MM.1S (cell line): ENCODE data around the gene ETV6.

Experiments
- EZH2 ChIP-seq: fragments of 300-600 bp; sonication (generic); optimal IDR thresholded peaks from 2 replicates; pipeline ENCODE3; 2017; ENCODE audit warnings: low read depth, mild to moderate bottlenecking, antibody characterized with exemption, low read length, mixed read lengths
- TF ChIP-seq, protein P1 (sequence below): fragments of 300-600 bp; sonication (generic); IDR thresholded peaks from 2 replicates; pipeline ENCODE4 v1.5.1; 2016; ENCODE audit warnings: antibody characterized with exemption, low read length, mixed read lengths

DNA sequence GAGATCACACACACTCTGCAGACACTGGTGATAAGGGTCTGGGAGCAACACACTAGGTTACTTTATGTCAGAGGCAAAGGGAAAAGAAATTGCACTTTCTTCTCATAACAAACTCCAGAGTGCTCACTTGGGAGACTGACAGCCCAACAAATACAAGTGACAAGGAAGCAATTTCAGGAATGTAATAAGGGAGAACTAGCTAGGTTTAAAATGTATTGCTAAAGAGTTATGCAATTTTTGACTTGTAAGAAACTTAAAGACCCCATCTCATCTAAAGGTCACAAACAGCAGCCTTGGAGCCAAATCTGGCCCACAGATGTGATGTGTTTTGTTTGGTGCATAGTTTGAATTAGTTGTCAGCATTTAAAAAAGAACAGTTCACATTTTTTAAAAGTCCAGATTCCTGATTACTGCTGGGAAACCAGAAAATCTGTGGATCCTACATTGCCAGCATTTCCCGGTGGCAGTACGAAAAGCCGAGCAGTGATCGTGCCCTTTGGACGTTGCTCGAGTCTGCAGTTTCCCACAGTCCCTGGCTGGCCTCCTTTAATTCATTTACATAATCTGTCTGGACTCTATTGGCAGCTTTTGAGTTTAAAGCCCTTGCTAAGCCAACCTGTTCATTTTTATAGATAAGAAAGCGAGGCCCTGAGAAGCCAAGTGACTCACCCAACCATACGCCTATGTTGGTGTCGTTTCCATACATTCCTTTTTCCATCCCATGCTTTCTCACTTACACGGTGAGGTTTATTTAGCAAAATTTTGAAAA lies 42.0 kb upstream of the ETV6 start:
- TF ChIP-seq EZH2: no peak
- TF ChIP-seq, protein P1, sequence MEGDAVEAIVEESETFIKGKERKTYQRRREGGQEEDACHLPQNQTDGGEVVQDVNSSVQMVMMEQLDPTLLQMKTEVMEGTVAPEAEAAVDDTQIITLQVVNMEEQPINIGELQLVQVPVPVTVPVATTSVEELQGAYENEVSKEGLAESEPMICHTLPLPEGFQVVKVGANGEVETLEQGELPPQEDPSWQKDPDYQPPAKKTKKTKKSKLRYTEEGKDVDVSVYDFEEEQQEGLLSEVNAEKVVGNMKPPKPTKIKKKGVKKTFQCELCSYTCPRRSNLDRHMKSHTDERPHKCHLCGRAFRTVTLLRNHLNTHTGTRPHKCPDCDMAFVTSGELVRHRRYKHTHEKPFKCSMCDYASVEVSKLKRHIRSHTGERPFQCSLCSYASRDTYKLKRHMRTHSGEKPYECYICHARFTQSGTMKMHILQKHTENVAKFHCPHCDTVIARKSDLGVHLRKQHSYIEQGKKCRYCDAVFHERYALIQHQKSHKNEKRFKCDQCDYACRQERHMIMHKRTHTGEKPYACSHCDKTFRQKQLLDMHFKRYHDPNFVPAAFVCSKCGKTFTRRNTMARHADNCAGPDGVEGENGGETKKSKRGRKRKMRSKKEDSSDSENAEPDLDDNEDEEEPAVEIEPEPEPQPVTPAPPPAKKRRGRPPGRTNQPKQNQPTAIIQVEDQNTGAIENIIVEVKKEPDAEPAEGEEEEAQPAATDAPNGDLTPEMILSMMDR: no peak
